SH-SY5Y (cell line): ENCODE results near the gene UBE4A.

Experiments used
- GATA2 ChIP-seq: IDR thresholded peaks from 2 replicates; pipeline ENCODE4 v1.6.1; 2011; ENCODE audit warnings: mild to moderate bottlenecking, low read depth, low read length
- GATA3 ChIP-seq: IDR thresholded peaks from 2 replicates; pipeline ENCODE4 v1.6.1; 2011; ENCODE audit warnings: low read depth, mild to moderate bottlenecking, low read length, moderate library complexity

DNA sequence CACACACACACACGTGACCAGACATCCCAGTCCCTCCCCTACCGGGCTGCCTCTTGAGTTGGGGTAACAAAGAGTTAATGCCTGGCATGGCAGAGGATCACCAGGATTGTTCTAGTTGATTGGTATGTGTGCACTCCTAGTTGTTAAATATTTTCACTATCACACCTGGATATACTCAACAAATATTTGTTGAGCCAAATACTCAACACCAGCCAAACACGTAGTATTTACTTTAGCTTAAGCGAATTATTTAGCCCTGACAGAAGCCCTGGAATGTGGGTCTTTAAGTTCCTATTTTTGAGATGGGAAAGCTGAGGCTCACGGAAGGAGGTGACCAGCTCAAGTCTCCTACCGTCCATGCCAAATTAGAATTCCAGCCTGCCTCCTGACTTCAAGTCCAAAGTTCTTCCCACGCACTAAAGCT is 44.4 kb upstream of the UBE4A start:
- TF ChIP-seq GATA2 (no peak), GATA3 (no peak)
